ENCODE measurements around the gene MMP24. TPM values are rescaled to one million over a fixed set of nuclear protein-coding genes. Genes with fewer than 3 reads are reported as not detected.
A peak's percentile ranks its signal among the peaks of the same experiment; 100 is the strongest.

The MMP24 gene
- total and polyA plus RNA-seq, 2 experiments from 2014 or later: 0.70 to 8.5 TPM

DNA sequence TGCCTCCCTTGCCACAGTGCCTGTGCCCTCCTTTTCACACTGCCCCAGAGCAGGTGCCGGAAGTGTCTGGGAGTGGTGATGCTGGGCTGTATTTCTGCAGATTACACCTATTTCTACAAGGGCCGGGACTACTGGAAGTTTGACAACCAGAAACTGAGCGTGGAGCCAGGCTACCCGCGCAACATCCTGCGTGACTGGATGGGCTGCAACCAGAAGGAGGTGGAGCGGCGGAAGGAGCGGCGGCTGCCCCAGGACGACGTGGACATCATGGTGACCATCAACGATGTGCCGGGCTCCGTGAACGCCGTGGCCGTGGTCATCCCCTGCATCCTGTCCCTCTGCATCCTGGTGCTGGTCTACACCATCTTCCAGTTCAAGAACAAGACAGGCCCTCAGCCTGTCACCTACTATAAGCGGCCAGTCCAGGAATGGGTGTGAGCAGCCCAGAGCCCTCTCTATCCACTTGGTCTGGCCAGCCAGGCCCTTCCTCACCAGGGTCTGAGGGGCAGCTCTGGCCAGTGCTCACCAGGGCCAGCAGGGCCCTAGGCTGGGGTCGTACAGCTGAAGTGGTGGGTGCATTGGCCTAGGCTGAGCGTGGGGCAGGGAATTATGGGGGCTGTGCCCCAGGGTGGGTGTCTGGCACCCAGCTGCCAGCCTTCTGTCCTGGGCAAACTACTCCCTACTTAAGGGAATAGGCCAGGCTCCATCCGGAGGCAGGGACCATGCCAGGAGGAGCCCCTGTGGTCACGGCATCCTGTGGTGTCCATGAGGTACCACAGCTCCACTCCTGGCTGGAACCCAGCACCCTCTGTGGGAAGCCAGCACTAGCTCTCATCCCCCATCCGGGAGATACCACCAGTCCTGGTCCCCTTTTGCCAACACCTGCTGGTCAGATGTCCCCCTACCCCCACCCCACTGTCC, 47.9 kb downstream of the MMP24 start:
- 91 to 92% methylated on average over 23 to 24 of the region's 24 CpGs for WGBS, 2 experiments (ENCODE audit: low coverage in 1 of 2, low lambda C conversion rate in 2 of 2, missing lambda C conversion rate in 2 of 2)
- Histone ChIP-seq H4K20me1 (ENCODE audit: insufficient read depth) (no peaks in the 10 kb centered on the region), H3K27ac (no peak overlapping the region), H3K9me2 (ENCODE audit: insufficient read depth) (no peaks in the 10 kb centered on the region), H3K4me1 (ENCODE audit: insufficient read depth) (peaks cover 21% of the 10 kb centered on the region; the same call in 1 of the 2 replicates), H2AFZ (no peak overlapping the region), H3K27me3 (replicated peaks; ENCODE audit: insufficient read depth) (no peaks in the 10 kb centered on the region), H3K9ac (no peak overlapping the region), H3K36me3 (ENCODE audit: low read depth) (peaks cover 9% of the 10 kb centered on the region; the same call in 1 of the 2 replicates), H3K9me3 (ENCODE audit: low read depth) (no peaks in the 10 kb centered on the region), H3K4me2 (ENCODE audit: unreplicated experiment) (no peak overlapping the region), H3K79me2 (ENCODE audit: insufficient read depth) (peaks cover 21% of the 10 kb centered on the region), H3K4me3 (no peak overlapping the region), H3F3A (ENCODE audit: insufficient read depth) (peaks cover 29% of the 10 kb centered on the region)
- TF ChIP-seq EZH2phosphoT487 (IDR thresholded peaks at IDR 0.05; ENCODE audit: insufficient read depth, low read depth) (no peak), EZH2 (IDR thresholded peaks at IDR 0.05; ENCODE audit: insufficient read depth, poor library complexity, severe bottlenecking) (no peak)
- in situ Hi-C loops (cut with MboI): no loop called here
- no peak for DNase-seq

DNA sequence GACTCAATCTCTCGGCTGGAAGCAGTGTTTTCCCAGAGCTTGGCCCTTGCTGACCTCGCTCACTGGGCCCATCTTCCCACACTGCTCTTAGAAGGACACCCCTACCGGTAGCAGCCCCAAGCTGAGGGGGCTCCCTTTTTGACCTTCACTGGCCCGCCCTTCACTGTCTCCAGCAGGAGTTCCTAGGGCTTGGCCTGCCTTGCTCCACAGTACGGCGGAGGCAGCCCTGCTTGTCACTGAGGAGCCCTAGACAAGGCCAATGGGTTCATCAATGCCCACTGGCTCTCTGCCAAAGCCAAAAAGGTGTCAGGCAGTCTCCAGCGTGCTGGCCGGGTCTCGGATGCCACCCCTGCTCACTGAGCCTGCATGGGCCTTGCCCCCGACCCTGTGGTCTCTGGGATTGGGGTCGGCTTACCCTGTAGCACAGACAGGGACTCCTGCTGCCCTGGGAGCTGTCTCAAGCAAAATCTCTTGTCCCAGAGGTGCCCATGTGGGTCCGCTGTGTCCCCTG, 49.3 kb downstream of the MMP24 start:
- no peaks in the 10 kb centered on the region for H3K27me3 ChIP-seq (replicated peaks; ENCODE audit: insufficient read depth)
- H2AFZ ChIP-seq: no peak overlapping the region
- peak overlapping the region; percentile 85; the same call in 1 of the 2 replicates for H3K4me3 ChIP-seq
- WGBS, 2 experiments (ENCODE audit: low coverage in 1 of 2, low lambda C conversion rate in 2 of 2, missing lambda C conversion rate in 2 of 2): 90 to 93% methylated on average over 11 to 12 of the region's 12 CpGs
- no peaks in the 10 kb centered on the region for H4K20me1 ChIP-seq (ENCODE audit: insufficient read depth)
- H3K4me2 ChIP-seq (ENCODE audit: unreplicated experiment): no peak overlapping the region
- H3K36me3 ChIP-seq (ENCODE audit: low read depth): peaks cover 9% of the 10 kb centered on the region; the same call in 1 of the 2 replicates
- H3K9me2 ChIP-seq (ENCODE audit: insufficient read depth): no peaks in the 10 kb centered on the region
- H3K4me1 ChIP-seq (ENCODE audit: insufficient read depth): peaks cover 21% of the 10 kb centered on the region; the same call in 1 of the 2 replicates
- DNase-seq: no peak
- peak overlapping the region; percentile 91; the same call in 1 of the 2 replicates for H3K9ac ChIP-seq
- H3K79me2 ChIP-seq (ENCODE audit: insufficient read depth): peaks cover 34% of the 10 kb centered on the region
- H3K9me3 ChIP-seq (ENCODE audit: low read depth): no peaks in the 10 kb centered on the region
- no peak overlapping the region for H3K27ac ChIP-seq
- in situ Hi-C loops (cut with MboI): no loop called here
- TF ChIP-seq EZH2phosphoT487 (IDR thresholded peaks at IDR 0.05; ENCODE audit: insufficient read depth, low read depth) (no peak), EZH2 (IDR thresholded peaks at IDR 0.05; ENCODE audit: insufficient read depth, poor library complexity, severe bottlenecking) (no peak)
- H3F3A ChIP-seq (ENCODE audit: insufficient read depth): peaks cover 43% of the 10 kb centered on the region

DNA sequence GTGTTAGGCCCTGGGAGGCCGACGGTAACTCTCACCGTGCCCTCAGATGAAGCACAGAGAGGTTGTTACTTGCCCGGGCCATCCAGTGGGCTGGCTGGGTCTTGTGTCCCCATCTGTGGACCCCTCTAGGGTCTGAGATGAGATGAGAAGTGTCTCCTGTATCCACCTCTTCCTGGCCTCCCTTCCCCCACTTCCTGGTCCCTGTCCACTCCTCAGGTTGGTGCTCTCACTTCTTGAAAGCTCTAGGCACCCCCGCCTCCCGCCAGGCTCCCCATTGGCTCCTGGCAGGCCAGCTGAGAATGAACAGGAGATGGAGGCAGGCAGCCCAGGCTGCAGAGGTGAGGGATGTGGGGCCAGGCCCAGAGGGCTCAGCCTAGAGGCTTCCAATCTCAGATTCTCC, 49.9 kb downstream of the MMP24 start:
- Histone ChIP-seq H2AFZ (no peak overlapping the region), H3K4me2 (ENCODE audit: unreplicated experiment) (peak overlapping the region; percentile 94), H3K9me2 (ENCODE audit: insufficient read depth) (no peaks in the 10 kb centered on the region), H3K4me3 (peak overlapping the region; percentile 85), H3K27me3 (replicated peaks; ENCODE audit: insufficient read depth) (no peaks in the 10 kb centered on the region), H3K36me3 (ENCODE audit: low read depth) (peaks cover 9% of the 10 kb centered on the region; the same call in 1 of the 2 replicates), H3K9ac (peak overlapping the region; percentile 91), H3K4me1 (ENCODE audit: insufficient read depth) (peaks cover 21% of the 10 kb centered on the region; the same call in 1 of the 2 replicates), H3K27ac (peak overlapping the region; percentile 88; the same call in 1 of the 2 replicates), H3K9me3 (ENCODE audit: low read depth) (no peaks in the 10 kb centered on the region), H3F3A (ENCODE audit: insufficient read depth) (peaks cover 45% of the 10 kb centered on the region), H4K20me1 (ENCODE audit: insufficient read depth) (no peaks in the 10 kb centered on the region), H3K79me2 (ENCODE audit: insufficient read depth) (peaks cover 40% of the 10 kb centered on the region)
- TF ChIP-seq EZH2phosphoT487 (IDR thresholded peaks at IDR 0.05; ENCODE audit: insufficient read depth, low read depth) (no peak), EZH2 (IDR thresholded peaks at IDR 0.05; ENCODE audit: insufficient read depth, poor library complexity, severe bottlenecking) (no peak)
- in situ Hi-C loops (cut with MboI): no loop called here
- 86 to 95% methylated on average over 6 of the region's 6 CpGs for WGBS, 2 experiments (ENCODE audit: low coverage in 1 of 2, low lambda C conversion rate in 2 of 2, missing lambda C conversion rate in 2 of 2)
- DNase-seq: peak; percentile 15

DNA sequence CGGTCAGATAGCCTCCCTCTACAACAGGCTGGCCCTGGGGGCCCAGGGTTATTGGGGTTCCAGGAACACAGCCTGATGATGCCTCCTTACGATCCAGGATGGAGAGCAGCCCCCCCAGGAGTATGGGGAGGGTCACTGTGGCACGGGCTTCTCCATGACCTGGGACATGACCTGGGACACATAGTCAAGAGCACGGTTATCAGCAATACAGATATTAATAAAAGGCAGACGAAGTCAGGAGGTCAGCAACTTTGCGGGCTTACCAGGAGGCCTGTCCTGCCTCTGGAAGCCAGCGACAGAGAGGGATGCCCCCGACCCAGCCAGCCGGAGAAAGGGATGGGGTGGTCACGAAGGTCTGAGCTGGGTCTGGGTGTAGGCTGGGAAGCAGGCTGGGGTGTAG, 50.6 kb downstream of the MMP24 start:
- Histone ChIP-seq H2AFZ (peak overlapping the region; percentile 39; the same call in 1 of the 2 replicates), H4K20me1 (ENCODE audit: insufficient read depth) (no peaks in the 10 kb centered on the region), H3K79me2 (ENCODE audit: insufficient read depth) (peaks cover 47% of the 10 kb centered on the region), H3K4me2 (ENCODE audit: unreplicated experiment) (peak overlapping the region; percentile 94), H3K9ac (peak overlapping the region; percentile 91), H3K4me1 (ENCODE audit: insufficient read depth) (peaks cover 15% of the 10 kb centered on the region; the same call in 1 of the 2 replicates), H3K36me3 (ENCODE audit: low read depth) (peaks cover 9% of the 10 kb centered on the region; the same call in 1 of the 2 replicates), H3K4me3 (peak overlapping the region; percentile 85), H3K9me2 (ENCODE audit: insufficient read depth) (no peaks in the 10 kb centered on the region), H3K9me3 (ENCODE audit: low read depth) (no peaks in the 10 kb centered on the region), H3K27me3 (replicated peaks; ENCODE audit: insufficient read depth) (no peaks in the 10 kb centered on the region), H3K27ac (peak overlapping the region; percentile 88), H3F3A (ENCODE audit: insufficient read depth) (peaks cover 46% of the 10 kb centered on the region)
- WGBS, 2 experiments (ENCODE audit: low coverage in 1 of 2, low lambda C conversion rate in 2 of 2, missing lambda C conversion rate in 2 of 2): 10 to 11% methylated on average over 10 of the region's 10 CpGs
- no peak for TF ChIP-seq EZH2phosphoT487 (IDR thresholded peaks at IDR 0.05; ENCODE audit: insufficient read depth, low read depth)
- no peak for TF ChIP-seq EZH2 (IDR thresholded peaks at IDR 0.05; ENCODE audit: insufficient read depth, poor library complexity, severe bottlenecking)
- in situ Hi-C loops (cut with MboI): no loop called here
- no peak for DNase-seq
